Measurements from ENCODE around the gene GLS. TPM values are rescaled to one million over a fixed set of nuclear protein-coding genes. Genes with fewer than 3 reads are reported as not detected.
A peak's percentile ranks its signal among the peaks of the same experiment; 100 is the strongest.
"Not testable (repeated sequence)": the region's sequence is repeated elsewhere in the genome, so short reads cannot be mapped to it uniquely, and the experiment has no call there.

The GLS gene
- total and polyA plus RNA-seq, 9 of the 15 experiments (the other 6 are each of a cell fraction or from before 2014, with no cell fraction given): 13.7 to 77.5 (median 48.2) TPM

GRCh38 chr2:190959911-190960788, 79.5 kb downstream of the GLS start:
- TF ChIP-seq HINFP (tag; conservative IDR thresholded peaks at IDR 0.05; ENCODE audit: low read depth) (no peak), MAZ (CRISPR knock-in tag; conservative IDR thresholded peaks at IDR 0.05 in 1 of 2, IDR thresholded peaks at IDR 0.05 in 1 of 2) (no peak), IRF1 (CRISPR knock-in tag; IDR thresholded peaks at IDR 0.05; ENCODE audit: borderline replicate concordance) (no peak), ELF4 (CRISPR knock-in tag; IDR thresholded peaks at IDR 0.05) (no peak)
- H2AFZ ChIP-seq (ENCODE audit: low read depth, low read length): no peak overlapping the region
- no peaks in the 10 kb centered on the region for H3K79me2 ChIP-seq (ENCODE audit: control insufficient read depth, insufficient read depth, low read length)
- BruUV-seq (replicated peaks): no TSS peak
- ATAC-seq (no peak), DNase-seq (ENCODE audit: extremely low read depth in 1 of 4, low spot score in 3 of 4) (no peak), FAIRE-seq (peak; percentile 11)
- no peaks in the 10 kb centered on the region for H3K9me1 ChIP-seq (ENCODE audit: control insufficient read depth, insufficient read depth, low read length)
- H3K36me3 ChIP-seq (ENCODE audit: control insufficient read depth, insufficient read depth, low read length): peaks cover 32% of the 10 kb centered on the region; the same call in 2 of the 3 replicates
- H3K4me2 ChIP-seq (ENCODE audit: insufficient read depth, low read length): no peak overlapping the region
- H4K20me1 ChIP-seq (replicated peaks; ENCODE audit: control insufficient read depth, insufficient read depth, low read length): no peaks in the 10 kb centered on the region; the same call in 1 of the 2 replicates
- WGBS (ENCODE audit: insufficient coverage, low coverage, missing lambda C conversion rate): 46% methylated on average over 2 of the region's 5 CpGs
- POLR2A ChIA-PET: interaction anchor here (0.7 to 1.2 kb wide), 3 partner anchors 8 to 442 kb away, joined by 3 to 4 read pairs (median 3); no protein-coding TSS in a partner anchor
- intact Hi-C loops (cut with micrococcal nuclease) (no loop called here), in situ Hi-C loops (cut with MboI) (no loop called here)
- H3K27ac ChIP-seq (ENCODE audit: extremely low read depth, low read depth, low read length): no peak overlapping the region
- H3K4me3 ChIP-seq: no peak overlapping the region
- H3K9ac ChIP-seq (ENCODE audit: insufficient read depth in 1 of 2, low read depth in 2 of 2, low read length in 2 of 2): no peak overlapping the region
- no peaks in the 10 kb centered on the region for H3K4me1 ChIP-seq (replicated peaks in 1 of 2; ENCODE audit: control insufficient read depth in 2 of 2, insufficient read depth in 2 of 2, low read length in 2 of 2)
- no peaks in the 10 kb centered on the region for H3K27me3 ChIP-seq (ENCODE audit: control insufficient read depth in 2 of 2, insufficient read depth in 2 of 2, low read length in 2 of 2)
- no peaks in the 10 kb centered on the region for H3K9me3 ChIP-seq (replicated peaks; ENCODE audit: control insufficient read depth, insufficient read depth, low read depth, low read length)
- CTCF ChIA-PET (ENCODE audit: low intra/inter-chr PET ratio): no interaction called here

- H3K36me3 ChIP-seq (ENCODE audit: control insufficient read depth, insufficient read depth, low read length): peaks cover 41% of the 10 kb centered on the region; the same call in 2 of the 3 replicates
- H3K79me2 ChIP-seq (ENCODE audit: control insufficient read depth, insufficient read depth, low read length); DNase-seq (ENCODE audit: extremely low read depth in 1 of 4, low spot score in 3 of 4); H3K4me3 ChIP-seq; H2AFZ ChIP-seq (ENCODE audit: low read depth, low read length); H3K4me1 ChIP-seq (replicated peaks in 1 of 2; ENCODE audit: control insufficient read depth in 2 of 2, insufficient read depth in 2 of 2, low read length in 2 of 2); H3K9me1 ChIP-seq (ENCODE audit: control insufficient read depth, insufficient read depth, low read length); H4K20me1 ChIP-seq (replicated peaks; ENCODE audit: control insufficient read depth, insufficient read depth, low read length); intact Hi-C loops (cut with micrococcal nuclease); H3K27ac ChIP-seq (ENCODE audit: extremely low read depth, low read depth, low read length); in situ Hi-C loops (cut with MboI); H3K9me3 ChIP-seq (replicated peaks; ENCODE audit: control insufficient read depth, insufficient read depth, low read depth, low read length); H3K9ac ChIP-seq (ENCODE audit: insufficient read depth in 1 of 2, low read depth in 2 of 2, low read length in 2 of 2); H3K27me3 ChIP-seq (ENCODE audit: control insufficient read depth in 2 of 2, insufficient read depth in 2 of 2, low read length in 2 of 2); H3K4me2 ChIP-seq (ENCODE audit: insufficient read depth, low read length); BruUV-seq (replicated peaks); FAIRE-seq; CTCF ChIA-PET (ENCODE audit: low intra/inter-chr PET ratio); ATAC-seq: not testable (repeated sequence)
- POLR2A ChIA-PET: interaction anchor here (1.0 to 1.2 kb wide), 2 partner anchors 14 to 77 kb away, joined by 3 to 4 read pairs; no protein-coding TSS in a partner anchor
- WGBS (ENCODE audit: insufficient coverage, low coverage, missing lambda C conversion rate): 90% methylated on average over 5 of the region's 5 CpGs
Observed at GRCh38 chr2:190961117-190961516, 80.5 kb downstream of the GLS start.

Measured in K562 (cell line).